Peyer's patch (tissue), 4 donors: ENCODE results near the gene KCMF1.
A peak's percentile ranks its signal among the peaks of the same experiment; 100 is the strongest.

Experiments
- POLR2A ChIP-seq, 2 donors: fragments of 450-650 bp; IDR thresholded peaks; one replicate each; pipeline ENCODE4 v1.5.1; 2017; ENCODE audit warnings: antibody characterized with exemption in 2 of 2, mild to moderate bottlenecking in 2 of 2, moderate library complexity in 2 of 2
- TF ChIP-seq, protein P1 (sequence below), 6 experiments: fragments of 450-650 bp in 4 of 6; fragments of 200-600 bp in 2 of 6; sonication (generic) in 1 of 6; IDR thresholded peaks; one replicate each; pipeline ENCODE4 v1.5.1; 2017 to 2019; ENCODE audit warnings: antibody characterized with exemption in 6 of 6, mild to moderate bottlenecking in 3 of 6, moderate library complexity in 1 of 6

DNA sequence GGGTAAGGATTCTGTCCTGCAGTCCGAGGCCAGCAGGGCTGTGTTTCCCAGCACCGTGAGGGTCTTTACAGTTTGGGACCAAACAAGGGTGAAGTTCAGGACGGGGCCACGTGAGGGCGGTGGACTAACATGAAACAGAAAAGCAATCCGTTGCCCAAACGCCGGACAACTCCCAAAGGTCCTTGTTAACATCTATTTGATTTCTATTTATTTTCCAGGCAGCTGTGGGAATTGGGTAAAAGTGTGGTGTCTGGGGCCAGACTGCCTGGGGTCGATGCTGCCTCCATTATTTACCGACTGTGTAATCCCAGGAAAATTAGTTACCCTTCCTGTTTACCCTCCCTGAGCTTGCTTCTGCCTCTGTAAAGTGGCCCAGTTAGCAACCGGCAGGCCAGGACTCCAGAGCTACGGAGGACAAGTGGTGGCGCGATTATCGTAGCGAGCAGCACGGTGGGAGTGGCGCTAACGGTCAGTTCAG lies 96.0 kb downstream of the KCMF1 start:
- TF ChIP-seq, protein P1, sequence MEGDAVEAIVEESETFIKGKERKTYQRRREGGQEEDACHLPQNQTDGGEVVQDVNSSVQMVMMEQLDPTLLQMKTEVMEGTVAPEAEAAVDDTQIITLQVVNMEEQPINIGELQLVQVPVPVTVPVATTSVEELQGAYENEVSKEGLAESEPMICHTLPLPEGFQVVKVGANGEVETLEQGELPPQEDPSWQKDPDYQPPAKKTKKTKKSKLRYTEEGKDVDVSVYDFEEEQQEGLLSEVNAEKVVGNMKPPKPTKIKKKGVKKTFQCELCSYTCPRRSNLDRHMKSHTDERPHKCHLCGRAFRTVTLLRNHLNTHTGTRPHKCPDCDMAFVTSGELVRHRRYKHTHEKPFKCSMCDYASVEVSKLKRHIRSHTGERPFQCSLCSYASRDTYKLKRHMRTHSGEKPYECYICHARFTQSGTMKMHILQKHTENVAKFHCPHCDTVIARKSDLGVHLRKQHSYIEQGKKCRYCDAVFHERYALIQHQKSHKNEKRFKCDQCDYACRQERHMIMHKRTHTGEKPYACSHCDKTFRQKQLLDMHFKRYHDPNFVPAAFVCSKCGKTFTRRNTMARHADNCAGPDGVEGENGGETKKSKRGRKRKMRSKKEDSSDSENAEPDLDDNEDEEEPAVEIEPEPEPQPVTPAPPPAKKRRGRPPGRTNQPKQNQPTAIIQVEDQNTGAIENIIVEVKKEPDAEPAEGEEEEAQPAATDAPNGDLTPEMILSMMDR (IDR thresholded peaks at IDR 0.05): peak; percentile 19 to 70 (median 64)
- TF ChIP-seq POLR2A (IDR thresholded peaks at IDR 0.05): no peak
